Measurements from ENCODE around the gene MTMR8. TPM values are rescaled to one million over a fixed set of nuclear protein-coding genes. Genes with fewer than 3 reads are reported as not detected.
A peak's percentile ranks its signal among the peaks of the same experiment; 100 is the strongest.

The MTMR8 gene
- total RNA-seq, 1 experiment from 2014 or later = 1.1 TPM

DNA sequence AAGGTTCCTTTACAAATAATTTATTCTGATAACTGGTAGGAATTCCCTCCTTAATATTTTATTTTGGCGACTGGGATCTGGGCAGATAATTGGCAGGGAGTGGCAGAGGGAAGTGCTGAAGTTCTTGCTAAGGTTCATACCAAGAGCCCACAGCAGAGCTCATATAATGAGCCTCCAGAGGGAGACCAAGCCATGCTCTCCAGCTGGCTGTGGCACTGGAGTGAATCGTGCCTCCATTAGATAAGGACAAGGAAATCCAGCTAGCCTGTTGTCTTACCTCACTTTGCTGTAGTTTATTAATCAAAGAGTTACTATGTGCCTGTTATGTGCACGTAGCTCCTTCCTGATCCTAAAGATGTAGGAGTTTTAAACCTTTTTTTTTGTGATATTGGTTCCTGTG is 166.1 kb downstream of the MTMR8 start:
- BruUV-seq (replicated peaks) = no TSS peak
- intact Hi-C loops (cut with micrococcal nuclease) = no loop called here
- H3K4me2 ChIP-seq (ENCODE audit: low read length) = no peak overlapping the region
- H3K4me1 ChIP-seq (ENCODE audit: control insufficient read depth in 1 of 2, insufficient read depth in 2 of 2, low read length in 2 of 2) = no peaks in the 10 kb centered on the region
- CTCF ChIA-PET = no interaction called here
- POLR2A ChIA-PET = no interaction called here
- ATAC-seq (no peak), DNase-seq (ENCODE audit: low read depth, low spot score) (no peak)
- no peak overlapping the region for H2AFZ ChIP-seq (ENCODE audit: low read depth, low read length, poor library complexity, severe bottlenecking)
- no peak overlapping the region for H3K9ac ChIP-seq (ENCODE audit: low read length)
- no peaks in the 10 kb centered on the region for H3K9me3 ChIP-seq (ENCODE audit: control insufficient read depth in 1 of 2, insufficient read depth in 1 of 2, low read depth in 1 of 2, low read length in 2 of 2)
- H4K20me1 ChIP-seq (ENCODE audit: insufficient read depth) = no peaks in the 10 kb centered on the region
- H3K9me2 ChIP-seq (ENCODE audit: insufficient read depth) = no peaks in the 10 kb centered on the region
- RAD21 ChIA-PET (ENCODE audit: low non-redundant PET in 1 of 2, low total read pairs in 2 of 2, uncharacterized antibody in 2 of 2, unreplicated experiment in 2 of 2) = no interaction called here
- H3K36me3 ChIP-seq (ENCODE audit: control insufficient read depth in 1 of 2, insufficient read depth in 2 of 2, low read length in 2 of 2) = no peaks in the 10 kb centered on the region
- H3K27me3 ChIP-seq (ENCODE audit: insufficient read depth, low read length) = no peaks in the 10 kb centered on the region
- TF ChIP-seq JUND (IDR thresholded peaks at IDR 0.05) (no peak), POLR2AphosphoS5 (IDR thresholded peaks at IDR 0.05; ENCODE audit: low read depth, low read length) (no peak), CEBPB (IDR thresholded peaks at IDR 0.05; ENCODE audit: low read depth) (no peak), RAD21 (IDR thresholded peaks at IDR 0.05; ENCODE audit: low read depth) (0 out of 2 replicates have a peak, but pooled peaks have one; percentile 9), TCF7L2 (IDR thresholded peaks at IDR 0.05; ENCODE audit: borderline replicate concordance, extremely low read depth, insufficient read depth, insufficient read length) (no peak), YY1 (IDR thresholded peaks at IDR 0.05; ENCODE audit: extremely low read depth, insufficient replicate concordance, low read depth, low read length) (no peak)
- TF ChIP-seq, protein P1, sequence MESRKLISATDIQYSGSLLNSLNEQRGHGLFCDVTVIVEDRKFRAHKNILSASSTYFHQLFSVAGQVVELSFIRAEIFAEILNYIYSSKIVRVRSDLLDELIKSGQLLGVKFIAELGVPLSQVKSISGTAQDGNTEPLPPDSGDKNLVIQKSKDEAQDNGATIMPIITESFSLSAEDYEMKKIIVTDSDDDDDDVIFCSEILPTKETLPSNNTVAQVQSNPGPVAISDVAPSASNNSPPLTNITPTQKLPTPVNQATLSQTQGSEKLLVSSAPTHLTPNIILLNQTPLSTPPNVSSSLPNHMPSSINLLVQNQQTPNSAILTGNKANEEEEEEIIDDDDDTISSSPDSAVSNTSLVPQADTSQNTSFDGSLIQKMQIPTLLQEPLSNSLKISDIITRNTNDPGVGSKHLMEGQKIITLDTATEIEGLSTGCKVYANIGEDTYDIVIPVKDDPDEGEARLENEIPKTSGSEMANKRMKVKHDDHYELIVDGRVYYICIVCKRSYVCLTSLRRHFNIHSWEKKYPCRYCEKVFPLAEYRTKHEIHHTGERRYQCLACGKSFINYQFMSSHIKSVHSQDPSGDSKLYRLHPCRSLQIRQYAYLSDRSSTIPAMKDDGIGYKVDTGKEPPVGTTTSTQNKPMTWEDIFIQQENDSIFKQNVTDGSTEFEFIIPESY (IDR thresholded peaks at IDR 0.05; ENCODE audit: extremely low read depth, insufficient replicate concordance, low read length) = no peak
- TF ChIP-seq, protein P2, sequence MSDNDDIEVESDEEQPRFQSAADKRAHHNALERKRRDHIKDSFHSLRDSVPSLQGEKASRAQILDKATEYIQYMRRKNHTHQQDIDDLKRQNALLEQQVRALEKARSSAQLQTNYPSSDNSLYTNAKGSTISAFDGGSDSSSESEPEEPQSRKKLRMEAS (IDR thresholded peaks at IDR 0.05) = no peak
- no peaks in the 10 kb centered on the region for H3K79me2 ChIP-seq (ENCODE audit: insufficient read depth, low read length)
- no peak overlapping the region for H3K27ac ChIP-seq (ENCODE audit: low read depth, low read length)
- no peak overlapping the region for H3K4me3 ChIP-seq (replicated peaks in 1 of 2; ENCODE audit: low read depth in 1 of 2, low read length in 2 of 2)

Other genes starting within 250 kb of the MTMR8 start
- gene AMER1, start 189.7 kb downstream of the MTMR8 start, total RNA-seq (2021; ENCODE audit: unreplicated experiment) = 2.8 TPM
- not detected for gene ASB12, start 164.8 kb downstream of the MTMR8 start, total RNA-seq (2021; ENCODE audit: unreplicated experiment)